ENCODE data around the gene SI.

SI gene

GRCh38 chr3:164940745-164941144 is 137.6 kb downstream of the SI start:
- no peak for FAIRE-seq
- no peak for DNase-seq (ENCODE audit: insufficient read length, low spot score)
- no peak for TF ChIP-seq CTCF (IDR thresholded peaks at IDR 0.05; ENCODE audit: insufficient read depth, missing control alignments)

GRCh38 chr3:164929642-164930041 is 148.7 kb downstream of the SI start:
- FAIRE-seq, result no peak
- DNase-seq (ENCODE audit: insufficient read length, low spot score), result no peak
- TF ChIP-seq CTCF (IDR thresholded peaks at IDR 0.05; ENCODE audit: insufficient read depth, missing control alignments), result no peak

All from D721Med (cell line).